Measurements from ENCODE around the gene RAG1.

The RAG1 gene

DNA sequence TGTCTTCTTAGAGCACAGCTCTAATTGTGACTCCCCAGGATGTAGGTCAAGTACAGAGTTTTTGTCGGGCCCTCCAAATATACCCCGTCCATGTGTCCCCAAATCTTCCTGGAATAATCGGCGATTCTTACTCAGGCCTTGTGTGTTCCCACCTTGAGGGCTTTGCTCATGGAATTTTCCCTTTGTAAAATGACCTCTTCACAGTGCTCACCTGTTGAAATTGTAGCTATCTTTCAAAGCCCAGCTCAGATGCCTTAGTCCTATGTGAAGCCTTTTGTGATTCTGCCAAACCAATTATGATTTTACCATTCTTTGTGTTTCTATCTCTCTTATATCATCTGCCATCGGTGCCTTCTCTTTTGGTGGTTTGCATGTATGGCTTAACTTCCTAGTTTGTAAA lies 60.3 kb downstream of the RAG1 start:
- Histone ChIP-seq H3K27me3 (no peaks in the 10 kb centered on the region), H3K36me3 (no peaks in the 10 kb centered on the region), H3K9me3 (no peaks in the 10 kb centered on the region), H3K4me3 (ENCODE audit: low read depth, low read length) (no peak overlapping the region), H3K4me1 (no peaks in the 10 kb centered on the region)
- TF ChIP-seq, protein P1, sequence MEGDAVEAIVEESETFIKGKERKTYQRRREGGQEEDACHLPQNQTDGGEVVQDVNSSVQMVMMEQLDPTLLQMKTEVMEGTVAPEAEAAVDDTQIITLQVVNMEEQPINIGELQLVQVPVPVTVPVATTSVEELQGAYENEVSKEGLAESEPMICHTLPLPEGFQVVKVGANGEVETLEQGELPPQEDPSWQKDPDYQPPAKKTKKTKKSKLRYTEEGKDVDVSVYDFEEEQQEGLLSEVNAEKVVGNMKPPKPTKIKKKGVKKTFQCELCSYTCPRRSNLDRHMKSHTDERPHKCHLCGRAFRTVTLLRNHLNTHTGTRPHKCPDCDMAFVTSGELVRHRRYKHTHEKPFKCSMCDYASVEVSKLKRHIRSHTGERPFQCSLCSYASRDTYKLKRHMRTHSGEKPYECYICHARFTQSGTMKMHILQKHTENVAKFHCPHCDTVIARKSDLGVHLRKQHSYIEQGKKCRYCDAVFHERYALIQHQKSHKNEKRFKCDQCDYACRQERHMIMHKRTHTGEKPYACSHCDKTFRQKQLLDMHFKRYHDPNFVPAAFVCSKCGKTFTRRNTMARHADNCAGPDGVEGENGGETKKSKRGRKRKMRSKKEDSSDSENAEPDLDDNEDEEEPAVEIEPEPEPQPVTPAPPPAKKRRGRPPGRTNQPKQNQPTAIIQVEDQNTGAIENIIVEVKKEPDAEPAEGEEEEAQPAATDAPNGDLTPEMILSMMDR (IDR thresholded peaks at IDR 0.05; ENCODE audit: low read depth, low read length): no peak
- DNase-seq: no peak

DNA sequence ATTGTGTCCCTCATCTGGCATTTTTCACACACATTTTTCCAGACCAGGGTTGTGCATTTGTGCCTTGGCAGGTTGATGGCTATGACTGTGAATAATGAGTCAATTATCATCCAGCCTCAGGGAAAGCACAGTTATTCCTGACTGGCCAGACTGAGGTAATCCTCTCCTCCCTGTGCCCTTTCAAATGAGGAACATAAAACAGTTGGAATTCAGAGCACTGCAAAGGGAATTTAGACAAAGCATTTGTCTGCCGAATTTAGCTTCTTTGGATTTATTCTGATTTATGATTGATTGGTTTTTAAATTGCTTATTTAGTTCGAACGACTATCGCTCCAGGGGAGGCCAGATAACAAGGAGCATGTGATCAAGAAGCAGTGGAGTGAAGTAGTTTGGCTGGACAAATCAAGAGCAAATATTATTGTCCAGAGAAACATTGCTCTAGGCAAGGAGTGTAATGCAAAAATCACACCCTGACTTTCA lies 61.0 kb downstream of the RAG1 start:
- Histone ChIP-seq H3K27me3 (no peaks in the 10 kb centered on the region), H3K36me3 (no peaks in the 10 kb centered on the region), H3K4me3 (ENCODE audit: low read depth, low read length) (peak overlapping the region; percentile 14), H3K9me3 (no peaks in the 10 kb centered on the region), H3K4me1 (no peaks in the 10 kb centered on the region)
- peak; percentile 14 for DNase-seq
- TF ChIP-seq, protein P1 (IDR thresholded peaks at IDR 0.05; ENCODE audit: low read depth, low read length): no peak

All from BE2C (cell line).